Lung (tissue), 12 donors: ENCODE data around the gene NEIL1. TPM values are rescaled to one million over a fixed set of nuclear protein-coding genes. Genes with fewer than 3 reads are reported as not detected.

Source experiments
- ATAC-seq: fragments of 200-7000 bp; cut with Tn5 transposase; one replicate; pipeline ENCODE4 v1.9.1; 2020; ENCODE audit warnings: moderate number of reproducible peaks; ENCODE audit not compliant: insufficient read depth, low FRiP score
- DNase-seq, 3 donors: peaks; one replicate each; pipeline ENCODE4 v3.0.0-alpha.2; 2013 to 2017
- H3K27ac ChIP-seq, 2 donors: one replicate each; pipeline ENCODE4 v1.5.1; 2013; ENCODE audit warnings: mild to moderate bottlenecking in 2 of 2, moderate library complexity in 2 of 2, control low read depth in 1 of 2, inconsistent platforms in 1 of 2, low read depth in 1 of 2, low read length in 1 of 2
- H3K27me3 ChIP-seq, 3 donors: one replicate each; pipeline ENCODE4 v1.5.1; 2013; ENCODE audit warnings: low read length in 2 of 3; ENCODE audit not compliant: control insufficient read depth in 3 of 3, insufficient read depth in 3 of 3
- H3K36me3 ChIP-seq, 4 donors: one replicate each; pipeline ENCODE4 v1.5.1; 2013; ENCODE audit warnings: low read length in 4 of 4, mild to moderate bottlenecking in 1 of 4, moderate library complexity in 1 of 4; ENCODE audit not compliant: control insufficient read depth in 4 of 4, insufficient read depth in 4 of 4
- H3K4me1 ChIP-seq, 5 donors: one replicate each; pipeline ENCODE4 v1.5.1; 2013; ENCODE audit warnings: low read length in 5 of 5, mild to moderate bottlenecking in 2 of 5, moderate library complexity in 1 of 5; ENCODE audit not compliant: control insufficient read depth in 5 of 5, insufficient read depth in 5 of 5
- H3K4me3 ChIP-seq: one replicate; pipeline ENCODE4 v1.5.1; 2013; ENCODE audit warnings: mild to moderate bottlenecking, control low read depth, moderate library complexity
- H3K9ac ChIP-seq, 2 donors: one replicate each; pipeline ENCODE4 v1.5.1; 2013; ENCODE audit warnings: low read length in 2 of 2, control low read depth in 1 of 2; ENCODE audit not compliant: insufficient read depth in 1 of 2
- H3K9me3 ChIP-seq, 4 donors: one replicate each; pipeline ENCODE4 v1.5.1; 2013; ENCODE audit warnings: low read length in 3 of 4, mild to moderate bottlenecking in 1 of 4, moderate library complexity in 1 of 4; ENCODE audit not compliant: control insufficient read depth in 4 of 4, insufficient read depth in 3 of 4
- WGBS, 2 donors: extraction: QIAGEN DNeasy Blood & Tissue Kit; methylation state at CpG; one replicate each; pipeline ENCODE4 v1.1.7; 2013; 5-methylcytosine and 5-hydroxymethylcytosine counted together
- polyA plus RNA-seq, 2 donors: library from polyadenylated mRNA; stranded (reverse); fragments of 200-250 nt; gene quantifications; one replicate each; pipeline ENCODE4 v1.2.1, GENCODE V29; 2013
- total RNA-seq, 2 donors: library from RNA; depleted of rRNA in 1 of 2; stranded (reverse); fragments of >200 nt in 1 of 2; gene quantifications; one replicate each; pipeline ENCODE4 v1.2.1, GENCODE V29; 2014 to 2021
- TF ChIP-seq, protein P1 (sequence below): IDR thresholded peaks from 2 replicates; pipeline ENCODE4 v1.5.1; 2012; ENCODE audit warnings: mild to moderate bottlenecking; ENCODE audit errors: control extremely low read depth, extremely low read depth
- donor health status: control.
- donor health status: control.
- donor health status: Bipolar disorder and iron deficiency.
- donor health status: healthy.
- donor health status: DM: yes; HTN: yes; CAD: no.

NEIL1 gene
- total and polyA plus RNA-seq, 4 donors, result 13.8 to 46.8 (median 36.4) TPM

- H3K4me1 ChIP-seq, result peaks cover 5 to 16% (median 7%) of the 10 kb centered on the region in 5 donors
- no peak overlapping the region for H3K4me3 ChIP-seq
- no peak overlapping the region for H3K9ac ChIP-seq
- no peak overlapping the region for H3K27ac ChIP-seq
- TF ChIP-seq, protein P1, sequence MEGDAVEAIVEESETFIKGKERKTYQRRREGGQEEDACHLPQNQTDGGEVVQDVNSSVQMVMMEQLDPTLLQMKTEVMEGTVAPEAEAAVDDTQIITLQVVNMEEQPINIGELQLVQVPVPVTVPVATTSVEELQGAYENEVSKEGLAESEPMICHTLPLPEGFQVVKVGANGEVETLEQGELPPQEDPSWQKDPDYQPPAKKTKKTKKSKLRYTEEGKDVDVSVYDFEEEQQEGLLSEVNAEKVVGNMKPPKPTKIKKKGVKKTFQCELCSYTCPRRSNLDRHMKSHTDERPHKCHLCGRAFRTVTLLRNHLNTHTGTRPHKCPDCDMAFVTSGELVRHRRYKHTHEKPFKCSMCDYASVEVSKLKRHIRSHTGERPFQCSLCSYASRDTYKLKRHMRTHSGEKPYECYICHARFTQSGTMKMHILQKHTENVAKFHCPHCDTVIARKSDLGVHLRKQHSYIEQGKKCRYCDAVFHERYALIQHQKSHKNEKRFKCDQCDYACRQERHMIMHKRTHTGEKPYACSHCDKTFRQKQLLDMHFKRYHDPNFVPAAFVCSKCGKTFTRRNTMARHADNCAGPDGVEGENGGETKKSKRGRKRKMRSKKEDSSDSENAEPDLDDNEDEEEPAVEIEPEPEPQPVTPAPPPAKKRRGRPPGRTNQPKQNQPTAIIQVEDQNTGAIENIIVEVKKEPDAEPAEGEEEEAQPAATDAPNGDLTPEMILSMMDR, result no peak
- DNase-seq, result no peak
- ATAC-seq, result no peak
- WGBS, 2 donors, result 97% methylated on average over 7 of the region's 7 CpGs
- H3K27me3 ChIP-seq, result no peaks in the 10 kb centered on the region
- peaks cover 26 to 36% (median 27%) of the 10 kb centered on the region in 4 donors for H3K36me3 ChIP-seq
- no peaks in the 10 kb centered on the region for H3K9me3 ChIP-seq
Observed at GRCh38 chr15:75369897-75370581, 23.2 kb downstream of the NEIL1 start.

GRCh38 chr15:75371486-75371885 is 24.6 kb downstream of the NEIL1 start:
- 90 to 94% methylated on average over 1 of the region's 1 CpG for WGBS, 2 donors

DNA sequence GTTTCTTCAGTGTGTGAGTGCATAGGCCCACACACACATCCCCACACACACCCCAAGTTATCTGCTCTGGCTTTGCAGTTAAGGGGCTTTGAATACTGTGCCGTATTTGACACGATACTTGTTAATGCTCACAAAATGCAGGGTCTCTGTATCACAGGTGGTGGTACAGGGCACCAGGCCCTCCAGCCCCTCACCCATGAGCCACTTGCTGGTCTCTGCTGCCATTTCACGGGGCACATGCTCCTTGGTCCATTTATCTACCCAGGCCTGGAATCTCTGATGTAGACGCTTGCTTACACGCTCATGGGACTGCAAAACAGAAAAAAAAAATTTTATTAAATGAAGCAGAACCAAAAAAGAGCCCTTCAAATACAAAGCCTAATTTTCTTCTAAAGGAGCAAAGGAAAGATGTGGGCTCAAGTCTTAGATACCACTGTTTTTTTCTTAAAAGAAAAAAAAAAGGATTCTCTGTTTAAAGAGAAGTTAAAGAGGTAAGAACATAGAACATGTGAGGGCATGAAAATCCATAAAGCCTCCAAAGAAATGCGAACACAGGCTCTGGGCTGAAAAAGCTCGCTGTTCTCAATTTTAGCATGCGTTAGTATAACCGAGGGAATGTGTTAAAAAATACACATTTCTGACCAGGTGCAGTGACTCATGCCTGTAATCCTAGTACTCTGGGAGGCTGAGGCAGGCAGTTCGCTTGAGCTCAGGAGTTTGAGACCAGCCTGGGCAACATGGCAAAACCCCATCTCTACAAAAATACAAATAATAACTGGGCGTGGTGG is 25.3 kb downstream of the NEIL1 start:
- Histone ChIP-seq H3K36me3 (peaks cover 22 to 44% (median 35%) of the 10 kb centered on the region in 4 donors), H3K27ac (no peak overlapping the region), H3K9ac (no peak overlapping the region), H3K27me3 (no peaks in the 10 kb centered on the region), H3K4me3 (no peak overlapping the region), H3K4me1 (peaks cover 5 to 16% (median 7%) of the 10 kb centered on the region in 5 donors), H3K9me3 (no peaks in the 10 kb centered on the region)
- no peak for DNase-seq
- no peak for ATAC-seq
- TF ChIP-seq, protein P1, result no peak
- 97% methylated on average over 11 of the region's 11 CpGs for WGBS, 2 donors

More at GRCh38 chr15:75371486-75371885, 24.6 kb downstream of the NEIL1 start:
- no peaks in the 10 kb centered on the region for H3K9me3 ChIP-seq
- H3K27me3 ChIP-seq, result no peaks in the 10 kb centered on the region
- DNase-seq (no peak), ATAC-seq (no peak)
- peaks cover 5 to 16% (median 7%) of the 10 kb centered on the region in 5 donors for H3K4me1 ChIP-seq
- H3K27ac ChIP-seq, result no peak overlapping the region
- H3K4me3 ChIP-seq, result no peak overlapping the region
- peaks cover 26 to 41% (median 33%) of the 10 kb centered on the region in 4 donors for H3K36me3 ChIP-seq
- no peak overlapping the region for H3K9ac ChIP-seq
- TF ChIP-seq, protein P1, result no peak
